Measurements from ENCODE around the gene MAS1. TPM values are rescaled to one million over a fixed set of nuclear protein-coding genes. Genes with fewer than 3 reads are reported as not detected.

MAS1 gene
- total RNA-seq, 4 donors from 2014 or later: not detected

DNA sequence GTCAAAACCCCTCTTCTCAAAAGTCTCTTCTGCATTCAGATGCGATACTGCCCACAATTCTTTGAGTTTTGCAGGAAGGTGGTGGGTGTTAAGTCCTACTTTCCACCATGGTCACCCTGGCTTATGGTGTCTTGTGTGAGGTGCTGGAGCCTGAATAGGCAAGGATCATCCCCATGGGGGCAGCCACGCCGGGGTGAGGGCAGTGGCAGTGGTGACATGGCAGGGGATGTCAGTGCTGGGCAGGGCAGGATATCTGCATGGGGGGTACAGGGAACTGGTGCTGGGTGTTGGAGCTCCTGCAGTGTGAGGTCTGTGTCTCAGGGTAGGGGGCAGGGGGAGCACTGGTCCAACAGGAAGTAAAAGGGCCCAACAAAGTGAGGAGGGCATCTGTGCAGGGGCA is 2.3 kb downstream of the MAS1 start:
- DNase-seq (ENCODE audit: extremely low spot score): no peak
- H3K4me1 ChIP-seq: no peaks in the 10 kb centered on the region
- no peak overlapping the region for H3K4me3 ChIP-seq
- intact Hi-C loops (cut with DNase I): no loop called here
- H3K27me3 ChIP-seq: peaks cover 0 to 52% (median 1%) of the 10 kb centered on the region in 4 donors
- H3K36me3 ChIP-seq: no peaks in the 10 kb centered on the region
- WGBS: 100% methylated on average over 1 of the region's 3 CpGs
- H3K9me3 ChIP-seq: no peaks in the 10 kb centered on the region
- no peak overlapping the region for H3K27ac ChIP-seq (replicated peaks in 1 of 4)
- TF ChIP-seq POLR2AphosphoS5 (IDR thresholded peaks at IDR 0.05) (no peak), EP300 (IDR thresholded peaks at IDR 0.05) (no peak), CTCF (IDR thresholded peaks at IDR 0.05) (no peak), POLR2A (IDR thresholded peaks at IDR 0.05; ENCODE audit: low read depth) (no peak)

GRCh38 chr6:159894991-159895390 is 4.2 kb downstream of the MAS1 start:
- H3K36me3 ChIP-seq: no peaks in the 10 kb centered on the region
- no peak overlapping the region for H3K4me3 ChIP-seq
- whole genome bisulfite sequencing: 80% methylated on average over 4 of the region's 4 CpGs
- H3K9me3 ChIP-seq: no peaks in the 10 kb centered on the region
- DNase-seq (ENCODE audit: extremely low spot score): no peak
- no peaks in the 10 kb centered on the region for H3K4me1 ChIP-seq
- no peak for TF ChIP-seq EP300 (IDR thresholded peaks at IDR 0.05)
- no peak for TF ChIP-seq POLR2A (IDR thresholded peaks at IDR 0.05; ENCODE audit: low read depth)
- H3K27me3 ChIP-seq: peaks cover 0 to 35% (median 1%) of the 10 kb centered on the region in 4 donors
- no peak overlapping the region for H3K27ac ChIP-seq (replicated peaks in 1 of 4)
- intact Hi-C loops (cut with DNase I): no loop called here

DNA sequence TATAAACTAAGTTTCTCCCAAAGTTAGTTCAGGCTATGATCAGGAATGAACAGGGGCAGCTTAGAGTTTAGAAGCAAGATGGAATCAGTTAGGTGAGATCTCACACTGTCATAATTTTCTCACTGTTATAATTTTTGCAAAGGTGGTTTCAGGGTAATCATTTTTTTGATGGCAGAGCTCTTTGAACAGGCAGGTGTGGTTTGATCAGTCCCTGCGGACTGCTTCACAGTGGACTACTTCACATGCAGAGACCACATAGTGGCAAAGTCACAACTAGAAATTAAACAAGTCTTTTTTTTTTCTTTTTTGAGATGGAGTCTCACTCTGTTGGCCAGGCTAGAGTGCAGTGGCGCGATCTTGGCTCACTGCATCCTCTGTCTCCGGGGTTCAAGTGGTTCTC is 6.8 kb downstream of the MAS1 start:
- no peak for DNase-seq (ENCODE audit: extremely low spot score)
- WGBS: 98% methylated on average over 4 of the region's 4 CpGs
- H3K4me1 ChIP-seq: peaks cover 0 to 4% (median 0%) of the 10 kb centered on the region in 4 donors
- peaks cover 0 to 20% (median 1%) of the 10 kb centered on the region in 4 donors for H3K27me3 ChIP-seq
- no peak for TF ChIP-seq POLR2AphosphoS5 (IDR thresholded peaks at IDR 0.05)
- TF ChIP-seq CTCF (IDR thresholded peaks at IDR 0.05): no peak
- no peak for TF ChIP-seq EP300 (IDR thresholded peaks at IDR 0.05)
- TF ChIP-seq POLR2A (IDR thresholded peaks at IDR 0.05; ENCODE audit: low read depth): no peak
- H3K36me3 ChIP-seq: no peaks in the 10 kb centered on the region
- no peaks in the 10 kb centered on the region for H3K9me3 ChIP-seq
- no peak overlapping the region for H3K4me3 ChIP-seq
- intact Hi-C loops (cut with DNase I): no loop called here
- H3K27ac ChIP-seq (replicated peaks in 1 of 4): no peak overlapping the region

DNA sequence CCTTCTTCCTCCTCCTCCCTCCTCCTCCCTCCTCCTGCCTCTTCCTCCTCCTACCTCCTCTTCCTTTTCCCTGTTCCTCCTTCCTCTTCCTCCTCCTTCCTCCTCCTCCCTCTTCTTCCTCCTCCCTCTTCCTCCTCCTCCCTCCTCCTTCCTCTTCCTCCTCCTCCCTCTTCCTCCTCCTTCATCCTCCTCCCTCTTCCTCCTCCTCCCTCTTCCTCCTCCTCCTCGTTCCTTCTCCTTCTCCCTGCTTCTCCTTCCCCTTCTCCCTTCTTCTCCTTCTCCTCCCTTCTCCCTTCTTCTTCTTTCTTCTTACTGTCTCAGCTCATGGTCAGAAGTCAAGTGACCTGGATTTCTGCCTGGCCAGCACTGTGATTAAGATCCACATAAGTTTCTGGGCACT is 7.7 kb downstream of the MAS1 start:
- Histone ChIP-seq H3K27ac (replicated peaks in 1 of 4) (no peak overlapping the region), H3K4me3 (no peak overlapping the region), H3K9me3 (no peaks in the 10 kb centered on the region), H3K36me3 (no peaks in the 10 kb centered on the region), H3K27me3 (peaks cover 0 to 11% (median 1%) of the 10 kb centered on the region in 4 donors), H3K4me1 (peaks cover 0 to 4% (median 0%) of the 10 kb centered on the region in 4 donors)
- DNase-seq (ENCODE audit: extremely low spot score): no peak
- WGBS: 59% methylated on average over 1 of the region's 1 CpG
- intact Hi-C loops (cut with DNase I): no loop called here
- TF ChIP-seq POLR2A (IDR thresholded peaks at IDR 0.05; ENCODE audit: low read depth) (no peak), EP300 (IDR thresholded peaks at IDR 0.05) (no peak), POLR2AphosphoS5 (IDR thresholded peaks at IDR 0.05) (no peak), CTCF (IDR thresholded peaks at IDR 0.05) (no peak)

DNA sequence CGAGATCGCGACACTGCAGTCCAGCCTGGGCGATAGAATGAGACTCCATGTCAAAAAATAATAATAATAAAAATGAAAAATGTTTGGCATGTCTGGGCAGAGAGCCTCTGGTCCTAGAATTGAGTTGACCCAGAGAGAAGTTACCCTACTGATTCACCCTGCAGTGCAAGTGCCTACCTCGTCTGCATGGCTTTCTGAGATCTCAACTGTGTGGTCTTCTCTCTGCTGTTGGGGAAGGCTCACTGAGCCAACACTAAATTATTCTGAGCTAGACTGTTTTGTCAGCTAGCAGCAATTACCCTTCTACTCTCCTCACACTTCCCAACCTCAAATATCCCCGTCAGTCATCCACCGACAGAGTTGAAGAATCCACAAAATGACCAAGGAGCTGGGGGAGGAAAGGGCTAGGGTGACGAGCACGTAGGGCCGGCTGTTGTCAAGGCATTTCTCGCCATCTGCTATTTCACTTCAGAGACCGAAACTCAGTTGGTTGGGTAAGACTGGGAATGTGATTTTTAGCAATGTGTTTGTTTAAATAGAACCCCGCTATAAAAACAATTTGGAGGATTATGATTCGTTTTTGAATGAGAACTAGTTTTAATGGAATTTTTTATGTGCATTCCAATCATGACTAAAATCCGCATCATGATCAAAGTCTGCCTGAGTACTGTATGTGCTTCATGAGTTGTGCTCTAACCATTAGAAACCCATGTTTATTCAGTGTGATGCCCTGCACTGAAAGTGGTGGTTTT is 9.4 kb downstream of the MAS1 start:
- no peaks in the 10 kb centered on the region for H3K36me3 ChIP-seq
- 63% methylated on average over 15 of the region's 15 CpGs for WGBS
- peaks cover 0 to 1% (median 0%) of the 10 kb centered on the region in 4 donors for H3K27me3 ChIP-seq
- TF ChIP-seq EP300 (IDR thresholded peaks at IDR 0.05) (no peak), POLR2A (IDR thresholded peaks at IDR 0.05; ENCODE audit: low read depth) (no peak), CTCF (IDR thresholded peaks at IDR 0.05) (no peak), POLR2AphosphoS5 (IDR thresholded peaks at IDR 0.05) (no peak)
- peaks cover 0 to 4% (median 0%) of the 10 kb centered on the region in 4 donors for H3K4me1 ChIP-seq
- H3K4me3 ChIP-seq: no peak overlapping the region
- no peak overlapping the region for H3K27ac ChIP-seq (replicated peaks in 1 of 4)
- no peaks in the 10 kb centered on the region for H3K9me3 ChIP-seq
- intact Hi-C loops (cut with DNase I): no loop called here
- no peak for DNase-seq (ENCODE audit: extremely low spot score)

Data from esophagus muscularis mucosa (tissue), 4 donors.